ENCODE data around the gene CCNY.

DNA sequence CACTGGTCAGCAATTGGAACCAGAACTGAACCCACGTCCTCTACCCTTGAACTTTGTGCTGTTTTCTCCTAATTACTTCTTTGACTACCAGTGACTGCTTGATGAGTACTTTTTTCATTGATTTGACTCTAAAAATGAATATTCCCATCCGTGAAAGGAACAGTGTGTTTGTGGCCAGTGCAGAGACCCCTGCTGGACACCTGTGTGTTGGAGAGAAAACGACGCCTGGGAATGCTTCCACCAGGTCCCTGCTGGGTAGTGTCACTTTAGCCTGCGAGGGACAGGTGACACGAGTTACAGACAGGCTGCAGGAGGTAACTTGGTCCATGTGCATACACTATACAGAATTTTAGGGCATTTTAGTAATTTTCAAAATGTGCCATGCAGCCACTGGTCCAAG is 262.1 kb downstream of the CCNY start:
- TF ChIP-seq, protein P1, sequence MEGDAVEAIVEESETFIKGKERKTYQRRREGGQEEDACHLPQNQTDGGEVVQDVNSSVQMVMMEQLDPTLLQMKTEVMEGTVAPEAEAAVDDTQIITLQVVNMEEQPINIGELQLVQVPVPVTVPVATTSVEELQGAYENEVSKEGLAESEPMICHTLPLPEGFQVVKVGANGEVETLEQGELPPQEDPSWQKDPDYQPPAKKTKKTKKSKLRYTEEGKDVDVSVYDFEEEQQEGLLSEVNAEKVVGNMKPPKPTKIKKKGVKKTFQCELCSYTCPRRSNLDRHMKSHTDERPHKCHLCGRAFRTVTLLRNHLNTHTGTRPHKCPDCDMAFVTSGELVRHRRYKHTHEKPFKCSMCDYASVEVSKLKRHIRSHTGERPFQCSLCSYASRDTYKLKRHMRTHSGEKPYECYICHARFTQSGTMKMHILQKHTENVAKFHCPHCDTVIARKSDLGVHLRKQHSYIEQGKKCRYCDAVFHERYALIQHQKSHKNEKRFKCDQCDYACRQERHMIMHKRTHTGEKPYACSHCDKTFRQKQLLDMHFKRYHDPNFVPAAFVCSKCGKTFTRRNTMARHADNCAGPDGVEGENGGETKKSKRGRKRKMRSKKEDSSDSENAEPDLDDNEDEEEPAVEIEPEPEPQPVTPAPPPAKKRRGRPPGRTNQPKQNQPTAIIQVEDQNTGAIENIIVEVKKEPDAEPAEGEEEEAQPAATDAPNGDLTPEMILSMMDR (IDR thresholded peaks at IDR 0.05) = peak; percentile 61
- TF ChIP-seq ZFX (IDR thresholded peaks at IDR 0.05; ENCODE audit: borderline replicate concordance) = no peak
